Stimulated activated CD4-positive, alpha-beta T cell treated with anti-CD3 and anti-CD28 coated beads, Interleukin-15, amount 100 ng/mL, for 48 hours (primary cell): ENCODE results near the gene NAP1L1.

ENCODE experiments used
- DNase-seq, 2 donors: peaks; one replicate each; pipeline ENCODE4 v3.0.0-alpha.2; 2020; ENCODE audit warnings: low read depth in 2 of 2

Gene NAP1L1

GRCh38 chr12:76038176-76038575 lies 46.3 kb downstream of the NAP1L1 start:
- no peak for DNase-seq

GRCh38 chr12:76037130-76038103 lies 47.1 kb downstream of the NAP1L1 start:
- DNase-seq: no peak

- DNase-seq: no peak
Measured at GRCh38 chr12:76035045-76035444, 49.4 kb downstream of the NAP1L1 start.

GRCh38 chr12:76033081-76034011 lies 51.1 kb downstream of the NAP1L1 start:
- DNase-seq: no peak

- peak in 1 of 2 donors; percentile 24 for DNase-seq
Measured at GRCh38 chr12:76032043-76032981, 52.2 kb downstream of the NAP1L1 start.

GRCh38 chr12:76031414-76032042 lies 53.0 kb downstream of the NAP1L1 start, which contains the start of gene PHLDA1:
Gene PHLDA1, minus strand, starts transcription at chr12:76031776.
- peak; percentile 93 for DNase-seq

GRCh38 chr12:76031081-76031413 lies 53.4 kb downstream of the NAP1L1 start:
- DNase-seq: peak in 1 of 2 donors; percentile 27

GRCh38 chr12:76030341-76031080 lies 54.0 kb downstream of the NAP1L1 start:
- peak; percentile 30 to 44 for DNase-seq

GRCh38 chr12:76029982-76030340 lies 54.5 kb downstream of the NAP1L1 start:
- DNase-seq: no peak

GRCh38 chr12:76028571-76029277 lies 55.8 kb downstream of the NAP1L1 start:
- DNase-seq: no peak

GRCh38 chr12:76026643-76027063 lies 57.8 kb downstream of the NAP1L1 start:
- DNase-seq: no peak

GRCh38 chr12:76025601-76026575 lies 58.6 kb downstream of the NAP1L1 start:
- no peak for DNase-seq

- no peak for DNase-seq
Measured at GRCh38 chr12:76024942-76025600, 59.4 kb downstream of the NAP1L1 start.

GRCh38 chr12:76024102-76024781 lies 60.2 kb downstream of the NAP1L1 start:
- DNase-seq: no peak

GRCh38 chr12:76023069-76023690 lies 61.3 kb downstream of the NAP1L1 start:
- no peak for DNase-seq

GRCh38 chr12:76022506-76022905 lies 62.0 kb downstream of the NAP1L1 start:
- DNase-seq: no peak
